Stomach smooth muscle (tissue), 2 donors: ENCODE data around the gene LACTBL1.

Experiments
- H3K27ac ChIP-seq: one replicate; pipeline ENCODE4 v1.7.0; 2013; ENCODE audit warnings: mild to moderate bottlenecking, low read length, inconsistent platforms
- H3K27me3 ChIP-seq, 2 donors: one replicate each; pipeline ENCODE4 v1.7.0; 2013; ENCODE audit warnings: low read length in 2 of 2; ENCODE audit not compliant: insufficient read depth in 2 of 2, control insufficient read depth in 1 of 2
- H3K36me3 ChIP-seq, 2 donors: one replicate each; pipeline ENCODE4 v1.7.0; 2013; ENCODE audit warnings: low read length in 2 of 2; ENCODE audit not compliant: control insufficient read depth in 2 of 2, insufficient read depth in 2 of 2
- H3K4me1 ChIP-seq: one replicate; pipeline ENCODE4 v1.7.0; 2013; ENCODE audit warnings: low read length; ENCODE audit not compliant: control insufficient read depth, insufficient read depth
- H3K4me3 ChIP-seq, 2 donors: one replicate each; pipeline ENCODE4 v1.7.0; 2013; ENCODE audit warnings: low read length in 2 of 2
- H3K9ac ChIP-seq, 2 donors: one replicate each; pipeline ENCODE4 v1.7.0; 2013; ENCODE audit warnings: low read length in 2 of 2, mild to moderate bottlenecking in 1 of 2
- H3K9me3 ChIP-seq, 2 donors: one replicate each; pipeline ENCODE4 v1.7.0; 2013; ENCODE audit warnings: low read length in 2 of 2; ENCODE audit not compliant: control insufficient read depth in 2 of 2
- donor health status: healthy.
- donor health status: Pancreatic carcinoma.

LACTBL1 gene

GRCh38 chr1:22912311-22912710, 60.4 kb downstream of the LACTBL1 start:
- no peaks in the 10 kb centered on the region for H3K27me3 ChIP-seq
- H3K4me3 ChIP-seq, result no peak overlapping the region
- H3K9me3 ChIP-seq, result no peaks in the 10 kb centered on the region
- no peak overlapping the region for H3K9ac ChIP-seq
- H3K27ac ChIP-seq, result no peak overlapping the region
- no peaks in the 10 kb centered on the region for H3K36me3 ChIP-seq
- no peaks in the 10 kb centered on the region for H3K4me1 ChIP-seq

GRCh38 chr1:22910986-22911651, 61.5 kb downstream of the LACTBL1 start:
- no peak overlapping the region for H3K27ac ChIP-seq
- no peaks in the 10 kb centered on the region for H3K9me3 ChIP-seq
- no peaks in the 10 kb centered on the region for H3K36me3 ChIP-seq
- no peak overlapping the region for H3K9ac ChIP-seq
- H3K27me3 ChIP-seq, result no peaks in the 10 kb centered on the region
- no peak overlapping the region for H3K4me3 ChIP-seq
- no peaks in the 10 kb centered on the region for H3K4me1 ChIP-seq

- no peak overlapping the region for H3K4me3 ChIP-seq
- H3K4me1 ChIP-seq, result no peaks in the 10 kb centered on the region
- H3K27me3 ChIP-seq, result no peaks in the 10 kb centered on the region
- no peaks in the 10 kb centered on the region for H3K9me3 ChIP-seq
- H3K36me3 ChIP-seq, result no peaks in the 10 kb centered on the region
- no peak overlapping the region for H3K27ac ChIP-seq
- no peak overlapping the region for H3K9ac ChIP-seq
Observed at GRCh38 chr1:22910286-22910685, 62.4 kb downstream of the LACTBL1 start.

GRCh38 chr1:22908880-22909426, 63.7 kb downstream of the LACTBL1 start:
- H3K4me1 ChIP-seq, result no peaks in the 10 kb centered on the region
- no peak overlapping the region for H3K9ac ChIP-seq
- H3K27me3 ChIP-seq, result no peaks in the 10 kb centered on the region
- no peak overlapping the region for H3K4me3 ChIP-seq
- no peaks in the 10 kb centered on the region for H3K9me3 ChIP-seq
- no peak overlapping the region for H3K27ac ChIP-seq
- H3K36me3 ChIP-seq, result no peaks in the 10 kb centered on the region

- Histone ChIP-seq H3K4me3 (no peak overlapping the region), H3K27ac (no peak overlapping the region), H3K36me3 (no peaks in the 10 kb centered on the region), H3K27me3 (no peaks in the 10 kb centered on the region), H3K4me1 (no peaks in the 10 kb centered on the region), H3K9me3 (no peaks in the 10 kb centered on the region), H3K9ac (no peak overlapping the region)
Observed at GRCh38 chr1:22907528-22907927, 65.1 kb downstream of the LACTBL1 start.

- Histone ChIP-seq H3K9me3 (no peaks in the 10 kb centered on the region), H3K27ac (no peak overlapping the region), H3K4me3 (no peak overlapping the region), H3K9ac (no peak overlapping the region), H3K27me3 (no peaks in the 10 kb centered on the region), H3K4me1 (no peaks in the 10 kb centered on the region), H3K36me3 (no peaks in the 10 kb centered on the region)
Observed at GRCh38 chr1:22906968-22907367, 65.7 kb downstream of the LACTBL1 start.

GRCh38 chr1:22903113-22903512, 69.6 kb downstream of the LACTBL1 start:
- H3K27ac ChIP-seq, result no peak overlapping the region
- no peaks in the 10 kb centered on the region for H3K36me3 ChIP-seq
- H3K9ac ChIP-seq, result no peak overlapping the region
- no peaks in the 10 kb centered on the region for H3K27me3 ChIP-seq
- H3K4me3 ChIP-seq, result no peak overlapping the region
- H3K9me3 ChIP-seq, result no peaks in the 10 kb centered on the region
- H3K4me1 ChIP-seq, result no peaks in the 10 kb centered on the region
